ENCODE data around the gene GABRA6.
"Not testable (repeated sequence)": the region's sequence is repeated elsewhere in the genome, so short reads cannot be mapped to it uniquely, and the experiment has no call there.

The GABRA6 gene

GRCh38 chr5:161685461-161685860, at the start of gene GABRA6:
Gene GABRA6 (plus strand): TSS chr5:161685721. CDS start chr5:161685990, 269 bp downstream.
- DNase-seq (ENCODE audit: low read depth) = no peak

- no peak for DNase-seq (ENCODE audit: low read depth)
These were observed 47.9 kb upstream of the GABRA6 start for GRCh38 chr5:161637591-161637990.

- no peak for DNase-seq (ENCODE audit: low read depth)
These were observed 44.1 kb upstream of the GABRA6 start for GRCh38 chr5:161641444-161641843.

- no peak for DNase-seq (ENCODE audit: low read depth)
These were observed 40.3 kb upstream of the GABRA6 start for GRCh38 chr5:161645264-161645663.

- not testable (repeated sequence) for DNase-seq (ENCODE audit: low read depth)
These were observed 33.6 kb upstream of the GABRA6 start for GRCh38 chr5:161651926-161652325.

GRCh38 chr5:161660806-161661205, 24.7 kb upstream of the GABRA6 start:
- DNase-seq (ENCODE audit: low read depth) = no peak

- DNase-seq (ENCODE audit: low read depth) = no peak
These were observed 22.1 kb upstream of the GABRA6 start for GRCh38 chr5:161663431-161663830.

GRCh38 chr5:161676103-161676502, 9.4 kb upstream of the GABRA6 start:
- no peak for DNase-seq (ENCODE audit: low read depth)

- no peak for DNase-seq (ENCODE audit: low read depth)
These were observed 628 bp downstream of the GABRA6 start for GRCh38 chr5:161686149-161686548.

GRCh38 chr5:161686881-161687280, 1.4 kb downstream of the GABRA6 start:
- DNase-seq (ENCODE audit: low read depth) = no peak

GRCh38 chr5:161687316-161687715, 1.8 kb downstream of the GABRA6 start:
- DNase-seq (ENCODE audit: low read depth) = no peak

- DNase-seq (ENCODE audit: low read depth) = no peak
These were observed 6.4 kb downstream of the GABRA6 start for GRCh38 chr5:161691911-161692310.

- DNase-seq (ENCODE audit: low read depth) = no peak
These were observed 11.5 kb downstream of the GABRA6 start for GRCh38 chr5:161697001-161697400.

GRCh38 chr5:161700065-161700464, 14.5 kb downstream of the GABRA6 start:
- DNase-seq (ENCODE audit: low read depth) = no peak

GRCh38 chr5:161703528-161703927, 18.0 kb downstream of the GABRA6 start:
- DNase-seq (ENCODE audit: low read depth) = no peak

GRCh38 chr5:161707382-161707781, 21.9 kb downstream of the GABRA6 start:
- no peak for DNase-seq (ENCODE audit: low read depth)

- no peak for DNase-seq (ENCODE audit: low read depth)
These were observed 23.7 kb downstream of the GABRA6 start for GRCh38 chr5:161709239-161709638.

- no peak for DNase-seq (ENCODE audit: low read depth)
These were observed 27.5 kb downstream of the GABRA6 start for GRCh38 chr5:161713042-161713441.

- DNase-seq (ENCODE audit: low read depth) = no peak
These were observed 33.6 kb downstream of the GABRA6 start for GRCh38 chr5:161719157-161719556.

- DNase-seq (ENCODE audit: low read depth) = no peak
These were observed 34.9 kb downstream of the GABRA6 start for GRCh38 chr5:161720460-161720859.

GRCh38 chr5:161734741-161735140, 49.2 kb downstream of the GABRA6 start:
- DNase-seq (ENCODE audit: low read depth) = no peak

GRCh38 chr5:161740433-161740832, 54.9 kb downstream of the GABRA6 start:
- no peak for DNase-seq (ENCODE audit: low read depth)

GRCh38 chr5:161744276-161744675, 58.8 kb downstream of the GABRA6 start:
- no peak for DNase-seq (ENCODE audit: low read depth)

- DNase-seq (ENCODE audit: low read depth) = no peak
These were observed 59.9 kb downstream of the GABRA6 start for GRCh38 chr5:161745392-161745791.

GRCh38 chr5:161751265-161751664, 65.7 kb downstream of the GABRA6 start:
- DNase-seq (ENCODE audit: low read depth) = no peak
